Tibial nerve (tissue), 4 donors: Measurements from ENCODE around the gene KSR2.

Experiments used
- CTCF ChIP-seq, 5 experiments: fragments of 200-600 bp in 3 of 5; fragments of 450-650 bp in 2 of 5; sonication (generic) in 3 of 5; IDR thresholded peaks; one replicate each; pipeline ENCODE4 v1.5.1; 2016 to 2019; ENCODE audit warnings: antibody characterized with exemption in 5 of 5, mild to moderate bottlenecking in 3 of 5, moderate library complexity in 2 of 5
- EP300 ChIP-seq, 2 donors: sonication (generic); formaldehyde crosslinking; IDR thresholded peaks; one replicate each; pipeline ENCODE4 v1.6.1; 2017; ENCODE audit warnings: antibody characterized with exemption in 2 of 2, mild to moderate bottlenecking in 1 of 2

GRCh38 chr12:117921929-117922777, 46.6 kb downstream of the KSR2 start:
- TF ChIP-seq CTCF (IDR thresholded peaks at IDR 0.05) (no peak), EP300 (IDR thresholded peaks at IDR 0.05) (no peak)
